Spleen (tissue), 11 donors: ENCODE results near the gene RNASE7. TPM values are rescaled to one million over a fixed set of nuclear protein-coding genes. Genes with fewer than 3 reads are reported as not detected.
A peak's percentile ranks its signal among the peaks of the same experiment; 100 is the strongest.

Source experiments
- DNase-seq: peaks from one replicate; pipeline ENCODE4 v3.0.0-alpha.2; 2020
- H3K27ac ChIP-seq, 8 donors: fragments of 200-600 bp; sonication (generic) in 7 of 8; 1 replicate in 4 of 8; 2 replicates in 4 of 8; pipeline versions ENCODE4 v1.5.0 to v1.8.0; 2016 to 2021; ENCODE audit warnings: inconsistent platforms in 4 of 8, mild to moderate bottlenecking in 4 of 8, moderate library complexity in 1 of 8
- H3K27me3 ChIP-seq, 7 donors: fragments of 200-600 bp; sonication (generic) in 6 of 7; replicated peaks in 1 of 7; 1 replicate in 4 of 7; 2 replicates in 3 of 7; pipeline versions ENCODE4 v1.5.0 to v1.8.0; 2016 to 2021; ENCODE audit warnings: inconsistent platforms in 3 of 7, mild to moderate bottlenecking in 1 of 7
- H3K36me3 ChIP-seq, 6 donors: fragments of 200-600 bp; sonication (generic) in 5 of 6; 1 replicate in 4 of 6; 2 replicates in 2 of 6; pipeline versions ENCODE4 v1.5.0 to v1.8.0; 2016 to 2021; ENCODE audit warnings: inconsistent platforms in 2 of 6
- H3K4me1 ChIP-seq, 6 donors: fragments of 200-600 bp; sonication (generic) in 5 of 6; 1 replicate in 3 of 6; 2 replicates in 3 of 6; pipeline versions ENCODE4 v1.5.0 to v1.8.0; 2016 to 2021; ENCODE audit warnings: inconsistent platforms in 3 of 6
- H3K4me3 ChIP-seq, 8 donors: fragments of 200-600 bp; sonication (generic) in 7 of 8; 1 replicate in 4 of 8; 2 replicates in 4 of 8; pipeline versions ENCODE4 v1.5.0 to v1.8.0; 2016 to 2021; ENCODE audit warnings: inconsistent platforms in 4 of 8, mild to moderate bottlenecking in 4 of 8, moderate library complexity in 2 of 8
- H3K9me3 ChIP-seq, 8 donors: fragments of 200-600 bp; sonication (generic) in 7 of 8; 1 replicate in 4 of 8; 2 replicates in 4 of 8; pipeline versions ENCODE4 v1.5.0 to v1.8.0; 2016 to 2021; ENCODE audit warnings: inconsistent platforms in 4 of 8
- POLR2A ChIP-seq, 3 donors: fragments of 450-650 bp; IDR thresholded peaks; one replicate each; pipeline ENCODE4 v1.5.1; 2017; ENCODE audit warnings: antibody characterized with exemption in 3 of 3, mild to moderate bottlenecking in 1 of 3
- POLR2AphosphoS5 ChIP-seq, 3 donors: sonication (generic); formaldehyde crosslinking; IDR thresholded peaks; one replicate each; pipeline ENCODE4 v1.5.1; 2017; ENCODE audit warnings: antibody characterized with exemption in 3 of 3
- WGBS, 5 donors: extraction: QIAGEN DNeasy Blood & Tissue Kit in 3 of 5; methylation state at CpG; one replicate each; pipeline versions ENCODE4 v1.1.5 to v1.1.7; 2013 to 2018; 5-methylcytosine and 5-hydroxymethylcytosine counted together
- intact Hi-C: fragments of 100-400 bp; cut with DNase I; formaldehyde crosslinking; loops from one replicate; pipeline ENCODE4 v1.15.0; 2023; ENCODE audit warnings: low total_unique reads
- polyA plus RNA-seq, 3 donors: library from polyadenylated mRNA; stranded (reverse); fragments of 200-250 nt; gene quantifications; one replicate each; pipeline ENCODE4 v1.2.1, GENCODE V29; 2013
- total RNA-seq, 7 donors: library from RNA; depleted of rRNA in 3 of 7; stranded (reverse); fragments of >200 nt in 3 of 7; fragmentation: NEBNext Ultra II Directional in 4 of 7; extraction: Animal tissue kit (Norgen Biotek cat#: 25700) in 4 of 7; gene quantifications; one replicate each; pipeline versions ENCODE4 v1.1.0 to v1.2.1, GENCODE V29; 2016 to 2021
- TF ChIP-seq, protein P1 (sequence below), 11 experiments: fragments of 200-600 bp in 7 of 11; fragments of 450-650 bp in 4 of 11; sonication (generic) in 4 of 11; IDR thresholded peaks in 8 of 11; conservative IDR thresholded peaks in 3 of 11; 1 replicate in 7 of 11; 2 replicates in 4 of 11; pipeline versions ENCODE4 v1.4.0 to v1.8.0; 2016 to 2021; ENCODE audit warnings: antibody characterized with exemption in 11 of 11, inconsistent platforms in 4 of 11, mild to moderate bottlenecking in 1 of 11
- donor health status: healthy with polysubstance abuse.
- donor health status: DM: no; HTN: no; CAD: no; lungs with moderate emphysema.
- donor health status: DM: no; HTN: no; CAD: no.
- donor health status: Bipolar disorder and iron deficiency.
- donor health status: healthy.
- donor health status: DM: no; HTN: no; CAD: no.
- donor health status: DM: yes; HTN: yes; CAD: no.

The RNASE7 gene
- total and polyA plus RNA-seq, 10 donors = not detected

DNA sequence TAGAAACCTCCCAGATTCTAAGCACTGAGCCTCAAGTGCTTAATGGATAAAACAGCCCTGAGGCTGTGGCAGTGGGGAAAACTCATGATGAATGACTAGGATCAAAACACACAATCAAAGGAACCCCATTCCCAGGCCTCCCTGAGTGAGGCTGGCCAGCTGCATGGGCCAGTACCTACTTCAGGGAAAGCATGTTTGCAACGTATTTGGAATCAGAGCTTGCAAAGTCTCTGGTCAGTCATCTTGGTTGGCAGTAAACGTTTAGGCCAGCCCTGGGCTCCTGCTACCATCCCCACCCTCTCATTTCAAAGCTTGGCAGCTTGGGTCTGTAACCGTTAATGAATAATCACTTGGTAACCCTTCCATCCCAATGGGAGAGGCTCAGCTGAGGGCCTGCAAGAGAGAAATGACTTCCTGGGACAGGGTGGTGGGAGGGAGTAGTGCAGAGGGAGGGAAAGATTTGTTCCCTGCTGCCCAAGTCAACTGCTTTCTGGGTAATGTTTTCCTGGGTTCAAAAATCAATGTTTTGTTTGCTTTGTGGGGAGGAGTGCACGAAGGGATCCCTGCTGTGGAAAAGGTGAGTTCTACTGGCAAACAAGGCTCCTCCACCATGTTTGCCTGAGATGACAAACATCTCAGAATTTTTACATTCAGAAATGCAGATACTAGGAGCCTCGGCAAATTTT lies 13.4 kb downstream of the RNASE7 start:
- TF ChIP-seq POLR2A (IDR thresholded peaks at IDR 0.05) = no peak
- TF ChIP-seq, protein P1, sequence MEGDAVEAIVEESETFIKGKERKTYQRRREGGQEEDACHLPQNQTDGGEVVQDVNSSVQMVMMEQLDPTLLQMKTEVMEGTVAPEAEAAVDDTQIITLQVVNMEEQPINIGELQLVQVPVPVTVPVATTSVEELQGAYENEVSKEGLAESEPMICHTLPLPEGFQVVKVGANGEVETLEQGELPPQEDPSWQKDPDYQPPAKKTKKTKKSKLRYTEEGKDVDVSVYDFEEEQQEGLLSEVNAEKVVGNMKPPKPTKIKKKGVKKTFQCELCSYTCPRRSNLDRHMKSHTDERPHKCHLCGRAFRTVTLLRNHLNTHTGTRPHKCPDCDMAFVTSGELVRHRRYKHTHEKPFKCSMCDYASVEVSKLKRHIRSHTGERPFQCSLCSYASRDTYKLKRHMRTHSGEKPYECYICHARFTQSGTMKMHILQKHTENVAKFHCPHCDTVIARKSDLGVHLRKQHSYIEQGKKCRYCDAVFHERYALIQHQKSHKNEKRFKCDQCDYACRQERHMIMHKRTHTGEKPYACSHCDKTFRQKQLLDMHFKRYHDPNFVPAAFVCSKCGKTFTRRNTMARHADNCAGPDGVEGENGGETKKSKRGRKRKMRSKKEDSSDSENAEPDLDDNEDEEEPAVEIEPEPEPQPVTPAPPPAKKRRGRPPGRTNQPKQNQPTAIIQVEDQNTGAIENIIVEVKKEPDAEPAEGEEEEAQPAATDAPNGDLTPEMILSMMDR (IDR thresholded peaks at IDR 0.05 in 8 of 11, conservative IDR thresholded peaks at IDR 0.05 in 3 of 11) = no peak
- no peak for TF ChIP-seq POLR2AphosphoS5 (IDR thresholded peaks at IDR 0.05)
- intact Hi-C loops = no loop called here
- Histone ChIP-seq H3K27ac (peak overlapping the region in 6 of 8 donors; percentile 7 to 59 (median 50)), H3K4me1 (peaks cover 0 to 46% (median 22%) of the 10 kb centered on the region in 6 donors), H3K36me3 (no peaks in the 10 kb centered on the region), H3K4me3 (no peak overlapping the region), H3K9me3 (no peaks in the 10 kb centered on the region), H3K27me3 (no peaks in the 10 kb centered on the region)
- no peak for DNase-seq
- WGBS, 5 donors = 62 to 84% (median 76%) methylated on average over 5 of the region's 5 CpGs

DNA sequence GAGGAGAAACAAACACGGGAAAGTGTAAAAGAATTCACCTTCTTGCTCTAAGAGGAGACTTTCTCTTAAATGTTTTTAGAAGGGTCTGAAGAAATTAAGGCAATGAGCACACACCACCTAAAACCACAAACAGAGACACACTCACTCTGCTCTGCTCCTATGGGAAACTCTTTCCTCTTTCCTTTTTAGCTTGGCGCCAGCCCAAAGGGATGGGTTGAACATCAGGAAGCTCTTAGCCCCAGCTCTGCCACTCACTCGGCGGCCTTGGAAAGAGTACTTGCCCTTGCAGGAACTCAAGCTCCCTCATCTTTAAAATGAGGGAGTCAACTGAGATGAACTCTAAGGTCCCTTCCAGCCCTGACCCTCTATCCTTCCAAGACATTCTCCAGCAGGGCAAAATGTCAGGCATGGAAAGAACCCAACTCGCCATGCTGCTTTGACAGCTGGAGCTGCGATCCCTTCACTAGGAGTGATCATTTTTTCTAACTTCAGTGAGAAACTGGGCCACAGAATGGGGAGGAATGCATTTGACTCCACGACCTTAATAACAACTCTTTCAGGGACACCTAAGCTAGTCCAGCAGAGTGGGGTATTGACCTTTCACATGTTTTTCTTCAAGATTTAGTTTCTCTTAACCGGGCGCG lies 14.5 kb downstream of the RNASE7 start:
- Histone ChIP-seq H3K27ac (peak overlapping the region in 5 of 8 donors; percentile 45 to 54 (median 50)), H3K27me3 (no peaks in the 10 kb centered on the region), H3K4me1 (peaks cover 0 to 46% (median 22%) of the 10 kb centered on the region in 6 donors), H3K9me3 (no peaks in the 10 kb centered on the region), H3K36me3 (no peaks in the 10 kb centered on the region), H3K4me3 (no peak overlapping the region)
- intact Hi-C loops = no loop called here
- no peak for DNase-seq
- TF ChIP-seq, protein P1 (IDR thresholded peaks at IDR 0.05 in 8 of 11, conservative IDR thresholded peaks at IDR 0.05 in 3 of 11) = no peak
- TF ChIP-seq POLR2A (IDR thresholded peaks at IDR 0.05) = no peak
- peak in 1 of 3 donors; percentile 33 for TF ChIP-seq POLR2AphosphoS5 (IDR thresholded peaks at IDR 0.05)
- 60 to 79% (median 72%) methylated on average over 10 of the region's 10 CpGs for WGBS, 5 donors

DNA sequence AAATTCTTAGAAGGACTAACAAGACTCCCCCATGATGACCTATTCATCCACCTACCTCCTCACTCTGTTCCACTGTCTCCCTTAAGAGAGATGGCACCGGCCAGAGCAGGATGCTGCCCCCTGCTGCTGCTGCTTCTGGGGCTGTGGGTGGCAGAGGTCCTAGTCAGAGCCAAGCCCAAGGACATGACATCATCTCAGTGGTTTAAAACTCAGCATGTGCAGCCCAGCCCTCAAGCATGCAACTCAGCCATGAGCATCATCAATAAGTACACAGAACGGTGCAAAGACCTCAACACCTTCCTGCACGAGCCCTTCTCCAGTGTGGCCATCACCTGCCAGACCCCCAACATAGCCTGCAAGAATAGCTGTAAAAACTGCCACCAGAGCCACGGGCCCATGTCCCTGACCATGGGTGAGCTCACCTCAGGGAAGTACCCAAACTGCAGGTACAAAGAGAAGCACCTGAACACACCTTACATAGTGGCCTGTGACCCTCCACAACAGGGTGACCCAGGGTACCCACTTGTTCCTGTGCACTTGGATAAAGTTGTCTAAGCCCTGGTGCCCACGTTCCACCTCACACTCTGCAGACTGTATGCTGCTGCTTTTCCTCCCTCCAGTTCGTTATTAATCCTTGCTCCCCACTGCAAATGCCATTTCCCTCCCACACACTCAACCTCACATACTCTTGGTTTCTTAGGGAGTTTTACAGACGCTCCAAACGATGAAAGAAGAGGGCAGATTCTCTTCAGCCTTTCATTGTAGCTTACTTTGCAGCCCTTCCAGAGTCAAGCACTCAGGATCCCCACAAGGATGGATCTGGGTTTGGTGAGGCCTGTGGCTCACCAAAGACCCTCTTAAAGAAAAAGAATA lies 15.9 kb downstream of the RNASE7 start, which contains the start of gene RNASE8:
Gene RNASE8 (plus strand): TSS at position 20 of the 873 bp plus-strand sequence. CDS start 71 bp downstream, at position 91.
- H3K27me3 ChIP-seq = no peaks in the 10 kb centered on the region
- no peak for DNase-seq
- intact Hi-C loops = no loop called here
- peak within 1 kb of the TSS in 5 of 8 donors; percentile 45 to 54 (median 50) for H3K27ac ChIP-seq
- no peak within 1 kb of the TSS for H3K4me3 ChIP-seq
- 61 to 79% (median 73%) methylated on average over 8 of the region's 8 CpGs for WGBS, 5 donors
- TF ChIP-seq, protein P1 (IDR thresholded peaks at IDR 0.05 in 8 of 11, conservative IDR thresholded peaks at IDR 0.05 in 3 of 11) = no peak
- TF ChIP-seq POLR2A (IDR thresholded peaks at IDR 0.05) (no peak), POLR2AphosphoS5 (IDR thresholded peaks at IDR 0.05) (no peak)
- no peaks in the 10 kb centered on the region for H3K9me3 ChIP-seq
- no peaks in the 10 kb centered on the region for H3K36me3 ChIP-seq
- H3K4me1 ChIP-seq = peaks cover 0 to 48% (median 23%) of the 10 kb centered on the region in 6 donors
